ENCODE data around the gene COG7.

GRCh38 chr16:23498863-23499262, 45.9 kb upstream of the COG7 start:
- no peak for TF ChIP-seq CTCF (IDR thresholded peaks at IDR 0.05; ENCODE audit: low read depth, low read length)
- TF ChIP-seq EZH2phosphoT487 (IDR thresholded peaks at IDR 0.05; ENCODE audit: low read depth) = no peak
